ENCODE data around the gene MLEC. TPM values are rescaled to one million over a fixed set of nuclear protein-coding genes. Genes with fewer than 3 reads are reported as not detected.

Gene MLEC
- total RNA-seq, 3 donors from 2014 or later (not counting 1 experiment from before 2014, with no cell fraction given), result 47.4 to 52.8 (median 49.6) TPM

- Histone ChIP-seq H3K36me3 (ENCODE audit: control insufficient read depth, insufficient read depth, low read length) (no peaks in the 10 kb centered on the region), H3K27ac (ENCODE audit: low read length) (no peak overlapping the region), H3K9me3 (ENCODE audit: control insufficient read depth, insufficient read depth, low read length) (no peaks in the 10 kb centered on the region), H3K4me3 (ENCODE audit: low read length) (no peak overlapping the region), H3K27me3 (ENCODE audit: control insufficient read depth, insufficient read depth, low read length) (no peaks in the 10 kb centered on the region), H3K4me1 (ENCODE audit: control insufficient read depth, insufficient read depth, low read length) (peaks cover 3% of the 10 kb centered on the region)
- ATAC-seq (peak; percentile 37 to 69 (median 68)), DNase-seq (peak in 1 of 2 donors; percentile 26)
- Mint-ChIP-seq H3K27me3 (ENCODE audit: low read depth in 2 of 2) (peaks cover 0 to 4% of the 10 kb centered on the region in 2 donors), H3K9me3 (no peaks in the 10 kb centered on the region), H3K4me1 (no peaks in the 10 kb centered on the region), H3K27ac (no peak overlapping the region), H3K36me3 (no peaks in the 10 kb centered on the region), H3K4me3 (no peak overlapping the region)
- TF ChIP-seq, protein P1, sequence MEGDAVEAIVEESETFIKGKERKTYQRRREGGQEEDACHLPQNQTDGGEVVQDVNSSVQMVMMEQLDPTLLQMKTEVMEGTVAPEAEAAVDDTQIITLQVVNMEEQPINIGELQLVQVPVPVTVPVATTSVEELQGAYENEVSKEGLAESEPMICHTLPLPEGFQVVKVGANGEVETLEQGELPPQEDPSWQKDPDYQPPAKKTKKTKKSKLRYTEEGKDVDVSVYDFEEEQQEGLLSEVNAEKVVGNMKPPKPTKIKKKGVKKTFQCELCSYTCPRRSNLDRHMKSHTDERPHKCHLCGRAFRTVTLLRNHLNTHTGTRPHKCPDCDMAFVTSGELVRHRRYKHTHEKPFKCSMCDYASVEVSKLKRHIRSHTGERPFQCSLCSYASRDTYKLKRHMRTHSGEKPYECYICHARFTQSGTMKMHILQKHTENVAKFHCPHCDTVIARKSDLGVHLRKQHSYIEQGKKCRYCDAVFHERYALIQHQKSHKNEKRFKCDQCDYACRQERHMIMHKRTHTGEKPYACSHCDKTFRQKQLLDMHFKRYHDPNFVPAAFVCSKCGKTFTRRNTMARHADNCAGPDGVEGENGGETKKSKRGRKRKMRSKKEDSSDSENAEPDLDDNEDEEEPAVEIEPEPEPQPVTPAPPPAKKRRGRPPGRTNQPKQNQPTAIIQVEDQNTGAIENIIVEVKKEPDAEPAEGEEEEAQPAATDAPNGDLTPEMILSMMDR (IDR thresholded peaks at IDR 0.05), result no peak
- 64% methylated on average over 7 of the region's 7 CpGs for WGBS (ENCODE audit: insufficient coverage)
- intact Hi-C loops (cut with micrococcal nuclease), result no loop called here
These were observed 61.3 kb downstream of the MLEC start for GRCh38 chr12:120748242-120748641.

DNA sequence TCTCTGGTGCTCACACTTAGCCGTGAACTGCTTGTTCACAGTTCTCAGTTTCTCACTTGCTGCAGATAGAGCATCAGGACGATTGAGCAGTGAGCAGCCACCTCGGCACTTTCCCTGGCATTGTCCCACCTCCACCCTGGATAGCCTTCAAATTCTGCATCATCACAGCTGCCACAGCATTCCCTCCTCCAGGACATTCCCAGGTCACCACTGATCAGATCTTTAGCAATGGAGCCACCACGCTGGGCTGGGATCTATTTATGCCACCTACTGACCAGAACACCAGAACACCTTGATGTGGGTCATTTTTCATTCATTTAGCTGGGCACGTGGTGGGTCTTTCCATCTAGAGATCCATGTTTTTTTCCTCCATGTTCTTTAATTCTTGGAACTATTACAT is 62.3 kb downstream of the MLEC start:
- TF ChIP-seq, protein P1 (IDR thresholded peaks at IDR 0.05), result no peak
- Histone ChIP-seq H3K4me3 (ENCODE audit: low read length) (no peak overlapping the region), H3K36me3 (ENCODE audit: control insufficient read depth, insufficient read depth, low read length) (no peaks in the 10 kb centered on the region), H3K27ac (ENCODE audit: low read length) (no peak overlapping the region), H3K4me1 (ENCODE audit: control insufficient read depth, insufficient read depth, low read length) (peaks cover 3% of the 10 kb centered on the region), H3K9me3 (ENCODE audit: control insufficient read depth, insufficient read depth, low read length) (no peaks in the 10 kb centered on the region), H3K27me3 (ENCODE audit: control insufficient read depth, insufficient read depth, low read length) (no peaks in the 10 kb centered on the region)
- WGBS (ENCODE audit: insufficient coverage), result 91% methylated on average over 5 of the region's 5 CpGs
- H3K27me3 Mint-ChIP-seq (ENCODE audit: low read depth in 2 of 2), result peaks cover 0 to 4% of the 10 kb centered on the region in 2 donors
- intact Hi-C loops (cut with micrococcal nuclease), result no loop called here
- H3K36me3 Mint-ChIP-seq, result no peaks in the 10 kb centered on the region
- H3K4me1 Mint-ChIP-seq, result no peaks in the 10 kb centered on the region
- DNase-seq (no peak), ATAC-seq (no peak)
- no peak overlapping the region for H3K4me3 Mint-ChIP-seq
- no peak overlapping the region for H3K27ac Mint-ChIP-seq
- H3K9me3 Mint-ChIP-seq, result no peaks in the 10 kb centered on the region

DNA sequence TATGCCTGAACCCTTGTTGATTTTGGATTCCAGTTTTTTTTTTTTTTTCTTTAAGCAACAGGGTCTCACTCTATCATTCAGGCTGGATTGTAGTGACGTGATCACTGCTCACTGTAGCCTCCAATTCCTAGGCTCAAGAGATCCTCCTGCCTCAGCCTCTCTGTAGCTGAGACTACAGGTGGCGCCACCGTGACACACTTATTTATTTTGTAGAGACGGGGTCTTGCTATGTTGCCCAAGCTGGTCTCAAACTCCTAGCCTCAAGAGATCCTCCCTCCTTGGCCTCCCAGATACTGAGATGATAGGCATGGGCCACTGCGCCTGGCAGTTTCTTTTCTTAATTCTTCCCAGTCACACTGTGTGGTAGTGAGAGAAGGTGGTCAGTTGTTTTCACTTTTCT is 63.9 kb downstream of the MLEC start:
- intact Hi-C loops (cut with micrococcal nuclease), result no loop called here
- DNase-seq (no peak), ATAC-seq (no peak)
- no peak overlapping the region for H3K4me3 Mint-ChIP-seq
- no peaks in the 10 kb centered on the region for H3K9me3 Mint-ChIP-seq
- H3K36me3 Mint-ChIP-seq, result peaks cover 10% of the 10 kb centered on the region
- Histone ChIP-seq H3K27me3 (ENCODE audit: control insufficient read depth, insufficient read depth, low read length) (no peaks in the 10 kb centered on the region), H3K36me3 (ENCODE audit: control insufficient read depth, insufficient read depth, low read length) (no peaks in the 10 kb centered on the region), H3K9me3 (ENCODE audit: control insufficient read depth, insufficient read depth, low read length) (peaks cover 4% of the 10 kb centered on the region), H3K27ac (ENCODE audit: low read length) (no peak overlapping the region), H3K4me3 (ENCODE audit: low read length) (no peak overlapping the region), H3K4me1 (ENCODE audit: control insufficient read depth, insufficient read depth, low read length) (peaks cover 3% of the 10 kb centered on the region)
- H3K4me1 Mint-ChIP-seq, result no peaks in the 10 kb centered on the region
- TF ChIP-seq, protein P1 (IDR thresholded peaks at IDR 0.05), result no peak
- H3K27ac Mint-ChIP-seq, result no peak overlapping the region
- peaks cover 0 to 4% of the 10 kb centered on the region in 2 donors for H3K27me3 Mint-ChIP-seq (ENCODE audit: low read depth in 2 of 2)
- WGBS (ENCODE audit: insufficient coverage), result 100% methylated on average over 4 of the region's 5 CpGs

- Histone ChIP-seq H3K36me3 (ENCODE audit: control insufficient read depth, insufficient read depth, low read length) (no peaks in the 10 kb centered on the region), H3K27ac (ENCODE audit: low read length) (no peak overlapping the region), H3K4me1 (ENCODE audit: control insufficient read depth, insufficient read depth, low read length) (peaks cover 3% of the 10 kb centered on the region), H3K9me3 (ENCODE audit: control insufficient read depth, insufficient read depth, low read length) (peaks cover 4% of the 10 kb centered on the region), H3K4me3 (ENCODE audit: low read length) (no peak overlapping the region), H3K27me3 (ENCODE audit: control insufficient read depth, insufficient read depth, low read length) (no peaks in the 10 kb centered on the region)
- intact Hi-C loops (cut with micrococcal nuclease), result no loop called here
- ATAC-seq, result no peak
- H3K27ac Mint-ChIP-seq, result no peak overlapping the region
- H3K36me3 Mint-ChIP-seq, result peaks cover 10% of the 10 kb centered on the region
- 94% methylated on average over 9 of the region's 9 CpGs for WGBS (ENCODE audit: insufficient coverage)
- no peak overlapping the region for H3K4me3 Mint-ChIP-seq
- TF ChIP-seq, protein P1 (IDR thresholded peaks at IDR 0.05), result no peak
- no peaks in the 10 kb centered on the region for H3K9me3 Mint-ChIP-seq
- no peaks in the 10 kb centered on the region for H3K4me1 Mint-ChIP-seq
- no peak for DNase-seq
- H3K27me3 Mint-ChIP-seq (ENCODE audit: low read depth in 2 of 2), result peaks cover 0 to 4% of the 10 kb centered on the region in 2 donors
These were observed 64.4 kb downstream of the MLEC start for GRCh38 chr12:120751389-120751788.

Measured in natural killer cell (primary cell).